ENCODE measurements around the gene GKAP1.

GKAP1 gene

DNA sequence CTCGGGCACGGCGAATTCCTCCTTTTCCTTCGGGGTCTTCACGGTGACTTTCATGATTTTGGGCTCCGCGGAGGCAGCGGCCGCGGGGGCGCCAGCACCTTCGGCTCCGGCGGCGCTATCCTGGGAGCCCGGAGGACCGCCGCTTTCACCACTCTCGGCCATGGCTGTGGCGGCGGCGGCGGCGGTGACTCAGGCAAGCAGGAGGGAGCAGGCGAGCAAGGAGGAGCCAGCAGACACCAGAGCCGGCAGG is 110.1 kb downstream of the GKAP1 start:
- no peak for TF ChIP-seq CTCF (IDR thresholded peaks at IDR 0.05)

- no peak for TF ChIP-seq CTCF (IDR thresholded peaks at IDR 0.05)
Measured at GRCh38 chr9:83706676-83707517, 110.7 kb downstream of the GKAP1 start.

DNA sequence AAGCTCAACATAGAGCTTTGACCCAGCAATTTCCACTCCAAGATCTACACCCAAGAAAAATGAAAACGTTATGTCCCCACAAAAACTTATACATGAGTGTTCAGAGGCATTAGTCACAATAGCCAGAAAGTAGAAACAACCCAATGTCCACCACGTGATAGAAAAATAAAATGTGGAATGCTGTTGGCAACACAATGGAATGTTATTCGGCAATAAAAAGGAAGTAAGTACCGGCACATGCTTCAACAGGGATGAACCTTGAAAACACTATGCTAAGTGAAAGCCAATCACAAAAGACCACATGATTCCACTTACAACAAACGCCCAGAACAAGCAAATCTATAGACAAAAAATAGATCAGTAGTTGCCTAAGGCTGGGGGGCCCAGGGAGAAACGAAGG is 115.8 kb downstream of the GKAP1 start:
- no peak for TF ChIP-seq CTCF (IDR thresholded peaks at IDR 0.05)

DNA sequence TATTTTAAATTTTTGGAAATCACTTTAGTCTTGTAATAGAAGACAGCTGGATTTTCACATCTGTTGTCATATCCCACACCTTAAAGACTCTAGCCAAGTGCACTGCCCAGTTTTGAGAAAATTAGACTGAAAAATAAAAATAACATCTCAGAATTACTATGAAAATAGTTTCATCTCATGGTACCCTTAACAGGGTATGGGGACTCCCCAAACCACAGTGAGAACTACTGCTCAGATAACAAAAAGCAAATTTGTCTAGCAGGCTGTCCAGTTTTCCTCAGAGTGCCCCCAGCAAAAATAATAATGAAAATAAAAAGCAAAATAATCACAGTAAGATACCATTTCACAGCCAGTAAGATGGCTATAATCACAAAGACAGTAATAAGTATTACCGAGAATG is 116.3 kb downstream of the GKAP1 start:
- TF ChIP-seq CTCF (IDR thresholded peaks at IDR 0.05) = no peak

- TF ChIP-seq CTCF (IDR thresholded peaks at IDR 0.05) = no peak
Measured at GRCh38 chr9:83699615-83700014, 118.0 kb downstream of the GKAP1 start.

GRCh38 chr9:83698976-83699585 is 118.5 kb downstream of the GKAP1 start:
- TF ChIP-seq CTCF (IDR thresholded peaks at IDR 0.05) = no peak

GRCh38 chr9:83691492-83691891 is 126.1 kb downstream of the GKAP1 start:
- TF ChIP-seq CTCF (IDR thresholded peaks at IDR 0.05) = no peak
